HEK293T (cell line): ENCODE measurements around the gene TMEM183A.

Source experiments
- CTCF ChIA-PET: fragments of 350-600 bp; formaldehyde crosslinking; extraction: SDS; loops from one replicate; lab custom pipeline; 2021; ENCODE audit warnings: antibody characterized with exemption, inconsistent platforms; lab: Yijun Ruan, JAX
- POLR2A ChIA-PET: fragments of 350-600 bp; formaldehyde crosslinking; extraction: SDS; loops from one replicate; lab custom pipeline; 2020; ENCODE audit warnings: antibody characterized with exemption, inconsistent platforms; lab: Yijun Ruan, JAX
- DNase-seq: peaks from one replicate; pipeline ENCODE4 v3.0.0; 2012; ENCODE audit warnings: mixed read lengths; ENCODE audit errors: extremely low spot score
- ARNT ChIP-seq: fragments of 450-650 bp; IDR thresholded peaks from 2 replicates; pipeline ENCODE4 v1.6.1; 2017; ENCODE audit warnings: mild to moderate bottlenecking
- BHLHE40 ChIP-seq: fragments of 450-650 bp; IDR thresholded peaks from 2 replicates; pipeline ENCODE4 v1.6.1; 2016; ENCODE audit warnings: mild to moderate bottlenecking, moderate library complexity, borderline replicate concordance
- CTBP1 ChIP-seq: fragments of 450-650 bp; IDR thresholded peaks from 2 replicates; pipeline ENCODE4 v1.6.1; 2016; ENCODE audit warnings: borderline replicate concordance
- ELF4 ChIP-seq: fragments of 450-650 bp; IDR thresholded peaks from 2 replicates; pipeline ENCODE4 v1.6.1; 2017; ENCODE audit warnings: antibody characterized with exemption
- FOXA1 ChIP-seq: fragments of 450-650 bp; IDR thresholded peaks from 2 replicates; pipeline ENCODE4 v1.6.1; 2016; ENCODE audit warnings: mild to moderate bottlenecking
- FOXK2 ChIP-seq: fragments of 450-650 bp; IDR thresholded peaks from 2 replicates; pipeline ENCODE4 v1.6.1; 2016; ENCODE audit warnings: mild to moderate bottlenecking
- FOXM1 ChIP-seq: fragments of 450-650 bp; IDR thresholded peaks from 2 replicates; pipeline ENCODE4 v1.6.1; 2017; ENCODE audit warnings: mild to moderate bottlenecking, borderline replicate concordance
- HDGF ChIP-seq: fragments of 450-650 bp; IDR thresholded peaks from 2 replicates; pipeline ENCODE4 v1.6.1; 2017; ENCODE audit warnings: antibody characterized with exemption, borderline replicate concordance
- L3MBTL2 ChIP-seq: fragments of 450-650 bp; conservative IDR thresholded peaks from 2 replicates; pipeline ENCODE4 v1.6.1; 2016; ENCODE audit warnings: mild to moderate bottlenecking
- LEF1 ChIP-seq: fragments of 450-650 bp; IDR thresholded peaks from 2 replicates; pipeline ENCODE4 v1.6.1; 2017; ENCODE audit warnings: mild to moderate bottlenecking, borderline replicate concordance
- NFRKB ChIP-seq: fragments of 450-650 bp; IDR thresholded peaks from 2 replicates; pipeline ENCODE4 v1.6.1; 2016; ENCODE audit warnings: mild to moderate bottlenecking, moderate library complexity
- PKNOX1 ChIP-seq: fragments of 450-650 bp; IDR thresholded peaks from 2 replicates; pipeline ENCODE4 v1.6.1; 2016
- SP1 ChIP-seq: fragments of 450-650 bp; IDR thresholded peaks from 2 replicates; pipeline ENCODE4 v1.6.1; 2017
- SUZ12 ChIP-seq: fragments of 450-650 bp; IDR thresholded peaks from 2 replicates; pipeline ENCODE4 v1.6.1; 2016; ENCODE audit warnings: mild to moderate bottlenecking
- TARDBP ChIP-seq: fragments of 450-650 bp; IDR thresholded peaks from 2 replicates; pipeline ENCODE4 v1.6.1; 2016
- ZNF384 ChIP-seq: fragments of 450-650 bp; IDR thresholded peaks from 2 replicates; pipeline ENCODE4 v1.6.1; 2016

TMEM183A gene

GRCh38 chr1:203037509-203038190, 30.5 kb downstream of the TMEM183A start:
- TF ChIP-seq L3MBTL2 (no peak), FOXM1 (no peak)
- DNase-seq, result no peak
- ChIA-PET CTCF (interaction anchor here (1.4 to 3.4 kb wide), 3 partner anchors 135 to 231 kb away, joined by 3 to 58 read pairs (median 5); no protein-coding TSS in a partner anchor), POLR2A (interaction anchor here (1.1 to 1.3 kb wide), 2 partner anchors 10 to 11 kb away, joined by 3 to 4 read pairs; partner anchors contain the start of gene PPFIA4)

- ChIA-PET POLR2A (no interaction called here), CTCF (interaction anchor here (1.0 to 3.4 kb wide), 6 partner anchors 7 to 230 kb away, joined by 3 to 58 read pairs (median 18); partner anchors contain the start of gene ADORA1)
- DNase-seq, result no peak
- TF ChIP-seq FOXK2 (no peak), PKNOX1 (no peak), FOXA1 (no peak), NFRKB (no peak), BHLHE40 (no peak), HDGF (no peak), TARDBP (no peak), CTBP1 (no peak), LEF1 (no peak), L3MBTL2 (no peak), ELF4 (no peak), SP1 (no peak), ZNF384 (no peak)
Measured at GRCh38 chr1:203038217-203038741, 31.1 kb downstream of the TMEM183A start.

- CTCF ChIA-PET, result interaction anchor here (0.6 to 3.4 kb wide), 16 partner anchors 8 to 229 kb away, joined by 3 to 58 read pairs (median 10); partner anchors contain the start of genes ADORA1 and PPFIA4
- peak; percentile 84 for DNase-seq
- POLR2A ChIA-PET, result interaction anchor here (1.7 kb wide), 1 partner anchor 9 kb away, joined by 5 read pairs; no protein-coding TSS in a partner anchor
- no peak for TF ChIP-seq ZNF384
- no peak for TF ChIP-seq LEF1
- no peak for TF ChIP-seq HDGF
- TF ChIP-seq SP1, result no peak
- TF ChIP-seq PKNOX1, result no peak
- no peak for TF ChIP-seq TARDBP
- no peak for TF ChIP-seq SUZ12
- no peak for TF ChIP-seq ELF4
- no peak for TF ChIP-seq FOXK2
- no peak for TF ChIP-seq NFRKB
- no peak for TF ChIP-seq BHLHE40
Measured at GRCh38 chr1:203038891-203039608, 31.9 kb downstream of the TMEM183A start.

GRCh38 chr1:203039609-203040512, 32.7 kb downstream of the TMEM183A start:
- TF ChIP-seq L3MBTL2 (no peak), ARNT (no peak), TARDBP (no peak), NFRKB (no peak), SP1 (no peak)
- ChIA-PET POLR2A (interaction anchor here (0.6 to 1.7 kb wide), 3 partner anchors 10 to 33 kb away, joined by 3 to 5 read pairs (median 5); partner anchors contain the start of genes PPFIA4 and TMEM183A), CTCF (interaction anchor here (0.5 to 3.4 kb wide), 30 partner anchors 9 to 488 kb away, joined by 3 to 58 read pairs (median 4); partner anchors contain the start of genes ADORA1, PPFIA4 and TMEM183A)
- DNase-seq, result peak; percentile 69

- ChIA-PET CTCF (interaction anchor here (0.5 to 3.4 kb wide), 26 partner anchors 8 to 489 kb away, joined by 3 to 58 read pairs (median 4); partner anchors contain the start of genes ADORA1, PPFIA4 and TMEM183A), POLR2A (interaction anchor here (0.6 to 1.7 kb wide), 3 partner anchors 11 to 33 kb away, joined by 3 to 5 read pairs (median 5); partner anchors contain the start of genes PPFIA4 and TMEM183A)
- TF ChIP-seq PKNOX1 (no peak), FOXA1 (no peak), ZNF384 (no peak), ARNT (no peak), TARDBP (no peak), NFRKB (no peak), FOXK2 (no peak), ELF4 (no peak), BHLHE40 (no peak), HDGF (no peak), LEF1 (no peak), L3MBTL2 (no peak), SP1 (no peak), FOXM1 (no peak), CTBP1 (no peak), SUZ12 (no peak)
- DNase-seq, result no peak
Measured at GRCh38 chr1:203040513-203041275, 33.5 kb downstream of the TMEM183A start.
